Stimulated activated CD4-positive, alpha-beta T cell treated with anti-CD3 and anti-CD28 coated beads, Interleukin-1b, Interleukin-23, amount 100 ng/mL, for 24 hours (primary cell): ENCODE measurements around the gene CDH4.

Experiments
- DNase-seq, 4 experiments: peaks; one replicate each; pipeline ENCODE4 v3.0.0-alpha.2; 2020; ENCODE audit warnings: low read depth in 4 of 4, low spot score in 1 of 4

The CDH4 gene

GRCh38 chr20:61354901-61355495, 102.9 kb downstream of the CDH4 start:
- no peak for DNase-seq

- DNase-seq: no peak
These were observed 103.5 kb downstream of the CDH4 start for GRCh38 chr20:61355585-61355984.

- no peak for DNase-seq
These were observed 104.1 kb downstream of the CDH4 start for GRCh38 chr20:61356196-61356595.

- no peak for DNase-seq
These were observed 105.1 kb downstream of the CDH4 start for GRCh38 chr20:61357119-61357518.

- no peak for DNase-seq
These were observed 107.2 kb downstream of the CDH4 start for GRCh38 chr20:61359254-61359653.

GRCh38 chr20:61360296-61360695, 108.2 kb downstream of the CDH4 start:
- DNase-seq: no peak

GRCh38 chr20:61360940-61361339, 108.9 kb downstream of the CDH4 start:
- no peak for DNase-seq

- no peak for DNase-seq
These were observed 109.4 kb downstream of the CDH4 start for GRCh38 chr20:61361501-61361900.

- DNase-seq: no peak
These were observed 112.1 kb downstream of the CDH4 start for GRCh38 chr20:61364147-61364546.

- no peak for DNase-seq
These were observed 114.9 kb downstream of the CDH4 start for GRCh38 chr20:61366914-61367313.

- no peak for DNase-seq
These were observed 117.9 kb downstream of the CDH4 start for GRCh38 chr20:61369731-61370520.

- no peak for DNase-seq
These were observed 118.8 kb downstream of the CDH4 start for GRCh38 chr20:61370841-61371303.

- no peak for DNase-seq
These were observed 119.6 kb downstream of the CDH4 start for GRCh38 chr20:61371501-61372136.

GRCh38 chr20:61372137-61373054, 120.3 kb downstream of the CDH4 start:
- no peak for DNase-seq

- no peak for DNase-seq
These were observed 121.0 kb downstream of the CDH4 start for GRCh38 chr20:61373055-61373399.

- DNase-seq: no peak
These were observed 122.0 kb downstream of the CDH4 start for GRCh38 chr20:61373956-61374545.

GRCh38 chr20:61376541-61377240, 124.6 kb downstream of the CDH4 start:
- DNase-seq: no peak

GRCh38 chr20:61378694-61379355, 126.8 kb downstream of the CDH4 start:
- DNase-seq: no peak

GRCh38 chr20:61379898-61380544, 128.0 kb downstream of the CDH4 start:
- no peak for DNase-seq
